Liver (tissue), 9 donors: ENCODE measurements around the gene PTRH1. TPM values are rescaled to one million over a fixed set of nuclear protein-coding genes. Genes with fewer than 3 reads are reported as not detected.

Experiments used
- DNase-seq: peaks from one replicate; pipeline ENCODE4 v3.0.0-alpha.2; 2017; ENCODE audit warnings: low spot score
- H3K27ac ChIP-seq, 2 donors: one replicate each; pipeline ENCODE4 v1.7.0; 2013; ENCODE audit warnings: inconsistent platforms in 2 of 2, low read length in 2 of 2, control low read depth in 1 of 2, low read depth in 1 of 2, mild to moderate bottlenecking in 1 of 2
- H3K27me3 ChIP-seq, 4 donors: one replicate each; pipeline versions ENCODE4 v1.6.1 to v1.7.0; 2013; ENCODE audit warnings: low read length in 3 of 4, inconsistent platforms in 1 of 4, mild to moderate bottlenecking in 1 of 4, moderate library complexity in 1 of 4; ENCODE audit not compliant: control insufficient read depth in 4 of 4, insufficient read depth in 4 of 4
- H3K36me3 ChIP-seq, 4 donors: one replicate each; pipeline versions ENCODE4 v1.6.1 to v1.7.0; 2013; ENCODE audit warnings: low read length in 3 of 4, mild to moderate bottlenecking in 3 of 4, low read depth in 1 of 4, moderate library complexity in 1 of 4; ENCODE audit not compliant: control insufficient read depth in 4 of 4, insufficient read depth in 3 of 4
- H3K4me1 ChIP-seq, 4 donors: one replicate each; pipeline versions ENCODE4 v1.6.1 to v1.7.0; 2013; ENCODE audit warnings: low read length in 3 of 4, mild to moderate bottlenecking in 3 of 4, moderate library complexity in 1 of 4; ENCODE audit not compliant: control insufficient read depth in 4 of 4, insufficient read depth in 4 of 4
- H3K4me3 ChIP-seq, 3 donors: one replicate each; pipeline versions ENCODE4 v1.6.1 to v1.7.0; 2013; ENCODE audit warnings: low read length in 3 of 3, control low read depth in 1 of 3, low read depth in 1 of 3, mild to moderate bottlenecking in 1 of 3
- H3K9ac ChIP-seq, 2 donors: one replicate each; pipeline ENCODE4 v1.7.0; 2013; ENCODE audit warnings: low read length in 2 of 2, mild to moderate bottlenecking in 2 of 2, moderate library complexity in 2 of 2, control low read depth in 1 of 2, low read depth in 1 of 2
- H3K9me3 ChIP-seq, 4 donors: one replicate each; pipeline versions ENCODE4 v1.6.1 to v1.7.0; 2013; ENCODE audit warnings: low read length in 3 of 4; ENCODE audit not compliant: control insufficient read depth in 4 of 4
- EGR1 ChIP-seq, 2 donors: IDR thresholded peaks; 2 replicates each; pipeline ENCODE4 v1.6.1; 2016 to 2018; ENCODE audit warnings: antibody characterized with exemption in 2 of 2, low read depth in 2 of 2
- FOXA1 ChIP-seq: IDR thresholded peaks from 2 replicates; pipeline ENCODE4 v1.6.1; 2016; ENCODE audit warnings: antibody characterized with exemption
- FOXA2 ChIP-seq: IDR thresholded peaks from 2 replicates; pipeline ENCODE4 v1.6.1; 2016; ENCODE audit warnings: antibody characterized with exemption
- GABPA ChIP-seq, 2 donors: IDR thresholded peaks in 1 of 2; conservative IDR thresholded peaks in 1 of 2; 2 replicates each; pipeline ENCODE4 v1.6.1; 2016; ENCODE audit warnings: antibody characterized with exemption in 2 of 2, mild to moderate bottlenecking in 1 of 2, moderate library complexity in 1 of 2
- HNF4A ChIP-seq, 2 donors: conservative IDR thresholded peaks; 2 replicates each; pipeline ENCODE4 v1.6.1; 2016; ENCODE audit warnings: antibody characterized with exemption in 2 of 2, mild to moderate bottlenecking in 2 of 2
- HNF4G ChIP-seq: IDR thresholded peaks from 2 replicates; pipeline ENCODE4 v1.6.1; 2016; ENCODE audit warnings: antibody characterized with exemption
- JUND ChIP-seq, 2 donors: IDR thresholded peaks; 2 replicates each; pipeline ENCODE4 v1.6.1; 2016; ENCODE audit warnings: antibody characterized with exemption in 2 of 2
- MAX ChIP-seq: IDR thresholded peaks from 2 replicates; pipeline ENCODE4 v1.6.1; 2016; ENCODE audit warnings: antibody characterized with exemption
- NR2F2 ChIP-seq: IDR thresholded peaks from 2 replicates; pipeline ENCODE4 v1.6.1; 2016; ENCODE audit warnings: antibody characterized with exemption
- RAD21 ChIP-seq, 2 donors: IDR thresholded peaks; 2 replicates each; pipeline ENCODE4 v1.6.1; 2016; ENCODE audit warnings: antibody characterized with exemption in 2 of 2, mild to moderate bottlenecking in 2 of 2
- RXRA ChIP-seq, 2 donors: IDR thresholded peaks; 2 replicates each; pipeline ENCODE4 v1.6.1; 2017 to 2018; ENCODE audit warnings: antibody characterized with exemption in 2 of 2, mild to moderate bottlenecking in 1 of 2
- SP1 ChIP-seq: IDR thresholded peaks from 2 replicates; pipeline ENCODE4 v1.6.1; 2018; ENCODE audit warnings: antibody characterized with exemption, mild to moderate bottlenecking
- TAF1 ChIP-seq: conservative IDR thresholded peaks from 2 replicates; pipeline ENCODE4 v1.6.1; 2016; ENCODE audit warnings: antibody characterized with exemption, mild to moderate bottlenecking
- YY1 ChIP-seq: IDR thresholded peaks from 2 replicates; pipeline ENCODE4 v1.6.1; 2016; ENCODE audit warnings: antibody characterized with exemption, mild to moderate bottlenecking
- ZBTB33 ChIP-seq: IDR thresholded peaks from 2 replicates; pipeline ENCODE4 v1.6.1; 2016; ENCODE audit warnings: antibody characterized with exemption
- WGBS: extraction: QIAGEN DNeasy Blood & Tissue Kit; methylation state at CpG from one replicate; pipeline ENCODE4 v1.1.7; 2013; 5-methylcytosine and 5-hydroxymethylcytosine counted together
- polyA plus RNA-seq, 2 donors: library from polyadenylated mRNA; stranded (reverse) in 1 of 2; unstranded in 1 of 2; fragments of 200-250 nt in 1 of 2; fragments of >200 nt in 1 of 2; fragmentation: Nextera tagmentation in 1 of 2; extraction: Ambion mirVana in 1 of 2; gene quantifications; one replicate each; pipeline versions ENCODE4 v1.2.1 to v1.2.3, GENCODE V29; 2013 to 2015
- total RNA-seq, 2 donors: library from RNA; depleted of rRNA; stranded (reverse); fragments of >200 nt; gene quantifications; one replicate each; pipeline ENCODE4 v1.2.3, GENCODE V29; 2014
- TF ChIP-seq, protein P1 (sequence below): IDR thresholded peaks from 2 replicates; pipeline ENCODE4 v1.6.1; 2016; ENCODE audit warnings: antibody characterized with exemption, mild to moderate bottlenecking
- TF ChIP-seq, protein P2 (sequence below): fragments of 150-350 bp; IDR thresholded peaks from 2 replicates; pipeline ENCODE4 v1.5.1; 2017; ENCODE audit warnings: improper control_type of control experiment, low read depth, low read length; ENCODE audit not compliant: missing input control
- TF ChIP-seq, protein P3 (sequence below): IDR thresholded peaks from 2 replicates; pipeline ENCODE4 v1.6.1; 2016; ENCODE audit warnings: antibody characterized with exemption
- donor health status: healthy.
- donor health status: healthy.
- donor health status: healthy.
- donor health status: healthy.
- donor health status: healthy.

PTRH1 gene
- total and polyA plus RNA-seq, 4 donors = 6.7 to 21.6 (median 9.7) TPM

DNA sequence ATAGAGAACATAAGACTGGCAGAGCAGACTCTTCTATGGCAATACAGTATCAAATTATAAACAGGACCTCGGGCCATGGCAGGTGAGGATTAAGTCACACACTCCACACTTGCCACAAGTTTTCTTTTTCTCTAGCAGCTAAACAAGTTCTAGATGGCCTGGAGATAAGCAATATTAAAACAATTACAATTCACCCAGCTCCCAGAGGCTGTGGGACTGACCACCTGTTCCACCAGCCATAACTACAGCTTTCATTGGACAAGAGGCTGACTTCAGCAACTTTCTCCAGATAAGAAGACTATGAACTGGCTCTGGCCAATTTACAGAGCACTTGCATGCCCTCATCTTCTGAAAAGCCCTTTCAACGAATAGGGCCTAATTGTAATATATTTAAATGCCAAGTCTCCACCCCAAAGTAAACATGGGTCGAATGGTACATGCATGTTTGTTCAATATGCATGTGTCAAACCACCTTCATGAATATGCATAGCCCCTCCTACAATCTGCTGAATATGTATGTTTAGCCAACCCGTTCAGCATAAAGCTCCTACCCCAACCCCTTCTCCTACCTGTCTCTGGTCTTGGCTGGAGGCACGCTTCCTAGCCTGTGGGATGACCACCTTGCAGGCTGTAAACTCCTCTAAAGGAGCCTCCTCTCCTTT is 14.7 kb downstream of the PTRH1 start:
- TF ChIP-seq EGR1 (IDR thresholded peaks at IDR 0.05; ENCODE audit: low read depth in 2 of 2) (no peak), FOXA2 (no peak), JUND (IDR thresholded peaks at IDR 0.05) (no peak), RXRA (IDR thresholded peaks at IDR 0.05) (no peak), MAX (no peak), SP1 (no peak), NR2F2 (no peak), FOXA1 (no peak), GABPA (IDR thresholded peaks at IDR 0.05 in 1 of 2, conservative IDR thresholded peaks at IDR 0.05 in 1 of 2) (no peak), TAF1 (no peak), HNF4A (conservative IDR thresholded peaks at IDR 0.05) (no peak), YY1 (no peak), ZBTB33 (no peak), RAD21 (IDR thresholded peaks at IDR 0.05) (no peak), HNF4G (no peak)
- TF ChIP-seq, protein P1, sequence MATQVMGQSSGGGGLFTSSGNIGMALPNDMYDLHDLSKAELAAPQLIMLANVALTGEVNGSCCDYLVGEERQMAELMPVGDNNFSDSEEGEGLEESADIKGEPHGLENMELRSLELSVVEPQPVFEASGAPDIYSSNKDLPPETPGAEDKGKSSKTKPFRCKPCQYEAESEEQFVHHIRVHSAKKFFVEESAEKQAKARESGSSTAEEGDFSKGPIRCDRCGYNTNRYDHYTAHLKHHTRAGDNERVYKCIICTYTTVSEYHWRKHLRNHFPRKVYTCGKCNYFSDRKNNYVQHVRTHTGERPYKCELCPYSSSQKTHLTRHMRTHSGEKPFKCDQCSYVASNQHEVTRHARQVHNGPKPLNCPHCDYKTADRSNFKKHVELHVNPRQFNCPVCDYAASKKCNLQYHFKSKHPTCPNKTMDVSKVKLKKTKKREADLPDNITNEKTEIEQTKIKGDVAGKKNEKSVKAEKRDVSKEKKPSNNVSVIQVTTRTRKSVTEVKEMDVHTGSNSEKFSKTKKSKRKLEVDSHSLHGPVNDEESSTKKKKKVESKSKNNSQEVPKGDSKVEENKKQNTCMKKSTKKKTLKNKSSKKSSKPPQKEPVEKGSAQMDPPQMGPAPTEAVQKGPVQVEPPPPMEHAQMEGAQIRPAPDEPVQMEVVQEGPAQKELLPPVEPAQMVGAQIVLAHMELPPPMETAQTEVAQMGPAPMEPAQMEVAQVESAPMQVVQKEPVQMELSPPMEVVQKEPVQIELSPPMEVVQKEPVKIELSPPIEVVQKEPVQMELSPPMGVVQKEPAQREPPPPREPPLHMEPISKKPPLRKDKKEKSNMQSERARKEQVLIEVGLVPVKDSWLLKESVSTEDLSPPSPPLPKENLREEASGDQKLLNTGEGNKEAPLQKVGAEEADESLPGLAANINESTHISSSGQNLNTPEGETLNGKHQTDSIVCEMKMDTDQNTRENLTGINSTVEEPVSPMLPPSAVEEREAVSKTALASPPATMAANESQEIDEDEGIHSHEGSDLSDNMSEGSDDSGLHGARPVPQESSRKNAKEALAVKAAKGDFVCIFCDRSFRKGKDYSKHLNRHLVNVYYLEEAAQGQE = no peak
- TF ChIP-seq, protein P2, sequence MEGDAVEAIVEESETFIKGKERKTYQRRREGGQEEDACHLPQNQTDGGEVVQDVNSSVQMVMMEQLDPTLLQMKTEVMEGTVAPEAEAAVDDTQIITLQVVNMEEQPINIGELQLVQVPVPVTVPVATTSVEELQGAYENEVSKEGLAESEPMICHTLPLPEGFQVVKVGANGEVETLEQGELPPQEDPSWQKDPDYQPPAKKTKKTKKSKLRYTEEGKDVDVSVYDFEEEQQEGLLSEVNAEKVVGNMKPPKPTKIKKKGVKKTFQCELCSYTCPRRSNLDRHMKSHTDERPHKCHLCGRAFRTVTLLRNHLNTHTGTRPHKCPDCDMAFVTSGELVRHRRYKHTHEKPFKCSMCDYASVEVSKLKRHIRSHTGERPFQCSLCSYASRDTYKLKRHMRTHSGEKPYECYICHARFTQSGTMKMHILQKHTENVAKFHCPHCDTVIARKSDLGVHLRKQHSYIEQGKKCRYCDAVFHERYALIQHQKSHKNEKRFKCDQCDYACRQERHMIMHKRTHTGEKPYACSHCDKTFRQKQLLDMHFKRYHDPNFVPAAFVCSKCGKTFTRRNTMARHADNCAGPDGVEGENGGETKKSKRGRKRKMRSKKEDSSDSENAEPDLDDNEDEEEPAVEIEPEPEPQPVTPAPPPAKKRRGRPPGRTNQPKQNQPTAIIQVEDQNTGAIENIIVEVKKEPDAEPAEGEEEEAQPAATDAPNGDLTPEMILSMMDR = no peak
- TF ChIP-seq, protein P3, sequence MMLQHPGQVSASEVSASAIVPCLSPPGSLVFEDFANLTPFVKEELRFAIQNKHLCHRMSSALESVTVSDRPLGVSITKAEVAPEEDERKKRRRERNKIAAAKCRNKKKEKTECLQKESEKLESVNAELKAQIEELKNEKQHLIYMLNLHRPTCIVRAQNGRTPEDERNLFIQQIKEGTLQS = no peak
- H3K4me3 ChIP-seq = no peak overlapping the region
- no peaks in the 10 kb centered on the region for H3K27me3 ChIP-seq
- no peak for DNase-seq
- H3K9me3 ChIP-seq = no peaks in the 10 kb centered on the region
- H3K4me1 ChIP-seq = peaks cover 2 to 6% (median 3%) of the 10 kb centered on the region in 4 donors
- WGBS = 78% methylated on average over 5 of the region's 5 CpGs
- no peak overlapping the region for H3K9ac ChIP-seq
- no peak overlapping the region for H3K27ac ChIP-seq
- no peaks in the 10 kb centered on the region for H3K36me3 ChIP-seq
